HG02763 (cell line): ENCODE results near the gene ALOX5.

Experiments used
- ATAC-seq: cut with Tn5 transposase; IDR thresholded peaks from one replicate; pipeline ENCODE4 v1.9.1; 2021; ENCODE audit warnings: mild to moderate bottlenecking, moderate library complexity; ENCODE audit not compliant: unreplicated experiment

Gene ALOX5

DNA sequence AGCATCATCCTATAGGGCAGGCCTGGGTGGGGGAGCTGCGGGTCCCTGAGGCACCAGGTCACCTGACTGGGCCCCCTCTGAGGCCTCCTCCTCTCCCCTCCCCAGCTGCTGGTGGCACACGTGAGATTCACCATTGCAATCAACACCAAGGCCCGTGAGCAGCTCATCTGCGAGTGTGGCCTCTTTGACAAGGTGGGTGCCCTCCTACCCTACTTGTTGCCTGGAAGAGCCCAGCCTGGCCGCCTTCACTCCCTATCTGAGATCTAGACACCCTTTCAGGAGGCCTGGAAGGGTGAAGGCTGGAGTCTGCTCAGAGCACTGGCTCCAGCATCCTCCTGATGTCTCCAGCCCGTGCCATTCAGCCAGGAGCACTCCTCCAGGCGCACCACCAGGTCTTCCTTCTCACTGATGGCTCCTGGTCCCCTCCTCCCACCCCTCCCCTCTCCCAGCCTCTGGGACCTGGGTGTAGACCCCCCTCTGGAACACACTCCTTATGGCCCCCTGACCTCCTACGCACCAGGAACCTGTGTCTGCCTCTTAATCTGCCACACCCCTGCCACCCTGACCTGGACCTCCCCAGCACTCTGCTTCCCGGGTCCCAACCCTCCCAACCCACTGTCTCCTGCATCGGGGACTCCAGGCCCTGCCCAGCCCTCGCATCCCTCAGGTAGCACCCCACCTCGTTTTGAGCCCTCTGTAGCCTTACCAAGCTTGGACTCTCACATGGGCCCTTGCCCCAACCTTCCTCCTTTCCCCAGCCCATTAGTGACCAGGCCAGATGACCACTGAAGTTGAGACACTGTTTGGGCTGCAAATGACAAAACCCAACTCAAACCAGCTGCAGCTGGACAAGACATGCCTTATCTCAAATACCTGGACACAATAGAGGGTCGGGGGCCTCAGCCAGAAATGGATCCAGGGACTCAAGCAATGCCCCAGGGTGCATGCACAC lies 67.5 kb downstream of the ALOX5 start:
- ATAC-seq = no peak

DNA sequence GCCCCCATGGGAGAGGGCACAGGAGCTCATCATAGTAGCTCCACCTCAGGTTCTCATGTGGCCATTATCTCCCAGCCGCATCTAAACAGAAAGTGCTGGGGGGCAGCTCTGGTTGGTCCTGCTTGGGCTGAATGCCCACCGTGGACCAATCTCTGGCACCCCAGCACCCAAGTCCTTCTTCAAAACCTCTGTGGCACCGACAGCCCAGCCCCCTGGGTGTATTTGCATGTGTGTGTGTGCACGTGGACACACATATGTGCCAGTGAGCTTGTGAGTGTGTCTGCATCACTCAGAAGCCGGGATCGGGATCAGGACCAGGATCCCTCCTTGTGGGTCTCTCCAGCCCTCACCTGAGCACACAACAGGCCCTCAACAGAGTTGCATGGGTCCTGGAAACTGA lies 68.2 kb downstream of the ALOX5 start:
- ATAC-seq = no peak

DNA sequence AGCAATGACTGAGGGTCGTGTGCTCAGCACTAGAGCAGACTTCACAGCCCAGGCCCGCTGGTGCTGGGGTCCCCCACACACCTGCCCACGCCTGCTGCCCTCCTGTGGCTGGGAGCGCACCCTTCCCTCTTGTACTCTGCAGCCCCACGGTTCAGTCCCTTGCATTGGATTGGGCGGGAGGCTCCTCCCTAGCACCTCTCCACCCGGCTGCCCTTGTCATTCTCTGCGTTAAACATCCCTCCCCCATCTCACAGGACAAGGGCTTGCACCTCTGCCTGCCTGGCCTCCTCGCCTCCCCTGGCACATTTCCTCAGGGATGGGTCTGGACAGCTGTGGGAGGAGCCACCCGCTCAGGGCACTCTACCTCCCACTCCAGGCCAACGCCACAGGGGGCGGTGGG lies 68.6 kb downstream of the ALOX5 start:
- no peak for ATAC-seq

DNA sequence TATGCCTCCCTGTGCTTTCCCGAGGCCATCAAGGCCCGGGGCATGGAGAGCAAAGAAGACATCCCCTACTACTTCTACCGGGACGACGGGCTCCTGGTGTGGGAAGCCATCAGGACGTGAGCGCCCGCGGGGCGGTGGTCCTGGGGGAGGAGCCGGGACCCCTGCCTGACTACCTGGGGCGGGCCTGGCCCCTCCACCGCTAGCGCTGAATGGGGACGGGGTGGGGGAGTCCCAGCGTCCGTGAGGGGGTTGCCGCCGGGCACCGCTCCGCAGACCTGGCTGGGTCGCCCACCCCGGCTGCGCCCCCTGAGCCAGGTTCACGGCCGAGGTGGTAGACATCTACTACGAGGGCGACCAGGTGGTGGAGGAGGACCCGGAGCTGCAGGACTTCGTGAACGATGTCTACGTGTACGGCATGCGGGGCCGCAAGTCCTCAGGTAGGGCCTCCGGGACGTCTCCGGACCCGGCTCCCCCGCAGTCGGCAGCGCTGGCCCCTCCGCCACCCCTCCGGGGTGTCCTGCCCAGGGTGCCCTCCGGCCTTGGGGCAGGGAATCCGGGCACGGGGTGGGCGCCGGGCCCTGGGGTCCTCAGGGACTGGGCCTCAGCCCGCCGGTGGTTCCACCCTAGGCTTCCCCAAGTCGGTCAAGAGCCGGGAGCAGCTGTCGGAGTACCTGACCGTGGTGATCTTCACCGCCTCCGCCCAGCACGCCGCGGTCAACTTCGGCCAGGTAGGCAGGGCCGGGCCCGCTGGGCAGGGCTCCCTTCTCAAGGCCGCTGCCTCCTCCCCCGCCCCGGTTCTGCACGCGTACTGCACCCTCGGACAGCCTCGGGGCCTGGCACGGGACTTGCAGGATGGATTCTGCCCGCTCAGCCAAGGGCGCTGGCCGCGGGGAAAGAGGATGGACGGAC lies 69.3 kb downstream of the ALOX5 start:
- no peak for ATAC-seq

DNA sequence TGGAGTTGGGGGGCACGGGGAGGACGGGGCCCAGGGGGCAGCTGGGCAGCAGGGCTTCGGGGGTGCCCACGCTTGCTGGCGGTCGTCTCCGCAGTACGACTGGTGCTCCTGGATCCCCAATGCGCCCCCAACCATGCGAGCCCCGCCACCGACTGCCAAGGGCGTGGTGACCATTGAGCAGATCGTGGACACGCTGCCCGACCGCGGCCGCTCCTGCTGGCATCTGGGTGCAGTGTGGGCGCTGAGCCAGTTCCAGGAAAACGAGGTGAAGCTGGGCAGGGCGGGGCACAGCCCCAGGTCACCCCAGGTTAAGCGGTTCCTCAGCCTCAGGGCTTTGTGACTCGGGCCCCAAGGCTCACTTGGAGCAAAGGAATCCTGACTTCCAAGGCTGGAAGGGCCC lies 70.0 kb downstream of the ALOX5 start:
- ATAC-seq = no peak

DNA sequence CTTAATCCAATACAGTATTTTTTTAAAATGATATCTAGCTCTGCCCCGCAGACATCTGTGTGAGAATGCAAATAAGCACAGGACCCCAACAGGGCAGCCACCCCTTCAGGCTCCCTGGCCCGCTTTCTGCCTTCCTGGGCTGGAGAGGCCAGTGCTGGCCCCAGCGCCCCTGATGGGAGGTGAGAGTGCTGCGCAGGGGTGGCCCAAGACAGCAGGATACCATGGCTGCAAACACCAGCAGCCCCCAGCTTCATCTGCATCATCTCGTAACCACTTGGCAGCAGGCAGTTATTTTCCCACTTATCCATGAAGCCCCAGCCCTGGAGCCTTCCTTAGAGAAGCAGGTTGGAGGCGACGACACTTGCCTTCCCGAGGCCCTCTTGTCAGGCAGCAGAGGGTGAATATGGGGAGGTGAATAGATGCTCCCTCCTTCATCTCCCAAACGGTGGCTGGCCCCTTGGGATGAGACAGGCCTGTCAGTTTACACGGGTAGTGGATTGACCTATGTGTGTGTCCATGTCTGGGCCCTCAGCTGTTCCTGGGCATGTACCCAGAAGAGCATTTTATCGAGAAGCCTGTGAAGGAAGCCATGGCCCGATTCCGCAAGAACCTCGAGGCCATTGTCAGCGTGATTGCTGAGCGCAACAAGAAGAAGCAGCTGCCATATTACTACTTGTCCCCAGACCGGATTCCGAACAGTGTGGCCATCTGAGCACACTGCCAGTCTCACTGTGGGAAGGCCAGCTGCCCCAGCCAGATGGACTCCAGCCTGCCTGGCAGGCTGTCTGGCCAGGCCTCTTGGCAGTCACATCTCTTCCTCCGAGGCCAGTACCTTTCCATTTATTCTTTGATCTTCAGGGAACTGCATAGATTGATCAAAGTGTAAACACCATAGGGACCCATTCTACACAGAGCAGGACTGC lies 71.2 kb downstream of the ALOX5 start:
- ATAC-seq = no peak

DNA sequence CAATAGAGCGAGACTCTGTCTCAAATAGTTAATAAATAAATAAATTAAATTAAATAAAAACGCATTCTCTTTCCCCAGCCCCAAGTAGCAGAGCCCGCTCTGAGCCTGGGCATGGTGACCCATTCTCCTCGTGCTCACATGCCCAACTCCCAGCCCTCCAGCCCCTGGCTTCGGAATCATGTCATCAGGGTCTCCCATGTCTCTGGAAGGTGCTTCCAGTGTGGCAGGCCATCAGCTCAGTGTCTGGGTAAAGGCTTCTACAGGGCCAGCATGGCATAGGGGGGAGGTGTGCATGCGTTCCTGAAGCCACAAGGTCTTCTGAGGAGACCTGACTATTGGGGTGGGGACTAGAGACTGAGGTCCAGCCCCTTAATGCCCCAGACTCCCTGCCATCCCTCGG lies 72.8 kb downstream of the ALOX5 start:
- ATAC-seq = no peak

DNA sequence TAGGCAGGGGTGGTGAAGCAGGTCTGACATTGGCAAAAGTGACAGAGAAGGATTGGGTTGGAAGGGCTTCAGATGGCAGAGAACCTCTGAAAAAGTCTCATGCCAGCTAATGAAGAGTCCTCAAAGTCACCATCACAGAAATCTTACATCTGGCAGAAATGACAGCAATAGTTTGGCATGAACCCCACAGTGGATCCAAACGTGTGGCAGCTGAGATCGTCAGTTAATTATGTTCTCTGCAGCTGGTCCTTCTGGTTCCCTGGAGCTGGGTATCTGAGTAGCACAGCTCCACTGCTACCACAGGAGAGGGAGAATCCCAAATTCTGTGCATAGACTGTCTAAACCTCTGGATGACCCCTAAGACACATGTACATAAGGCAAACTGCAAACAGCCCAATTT lies 73.4 kb downstream of the ALOX5 start:
- no peak for ATAC-seq

DNA sequence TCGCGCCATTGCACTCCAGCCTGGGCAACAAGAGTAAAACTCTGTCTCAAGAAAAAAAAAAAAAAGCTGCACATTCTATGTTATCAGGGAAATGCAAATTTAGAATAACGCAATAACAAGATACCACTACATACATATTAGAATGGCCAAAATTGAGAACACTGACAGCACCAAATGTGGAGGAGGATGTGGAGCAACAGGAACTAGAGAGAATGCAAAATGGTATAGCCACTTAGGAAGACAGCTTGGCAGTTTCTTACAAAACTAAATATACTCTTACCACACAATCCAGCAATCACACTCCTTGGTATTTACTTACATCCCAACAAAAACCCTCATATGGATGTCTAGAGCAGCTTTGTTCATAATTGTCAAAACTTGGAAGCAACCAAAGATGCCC lies 76.8 kb downstream of the ALOX5 start:
- no peak for ATAC-seq

DNA sequence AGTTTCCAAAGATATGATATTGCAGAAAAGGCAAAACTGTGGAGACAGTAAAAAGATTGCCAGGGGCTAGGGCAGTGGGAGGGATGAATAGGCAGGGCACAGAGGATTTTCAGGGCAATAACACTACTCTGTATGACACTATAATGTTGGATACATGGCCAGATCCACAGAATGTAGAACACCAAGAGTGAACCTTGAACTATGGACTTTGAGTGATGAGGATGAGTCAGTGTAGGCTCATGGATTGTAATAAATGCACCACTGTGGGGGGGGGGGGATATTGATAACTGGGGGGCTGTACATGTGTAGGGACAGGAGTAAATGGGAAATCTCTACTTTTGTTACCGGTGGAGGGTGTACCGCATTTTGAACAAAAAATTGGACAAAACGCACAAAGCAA lies 77.4 kb downstream of the ALOX5 start:
- ATAC-seq = no peak

DNA sequence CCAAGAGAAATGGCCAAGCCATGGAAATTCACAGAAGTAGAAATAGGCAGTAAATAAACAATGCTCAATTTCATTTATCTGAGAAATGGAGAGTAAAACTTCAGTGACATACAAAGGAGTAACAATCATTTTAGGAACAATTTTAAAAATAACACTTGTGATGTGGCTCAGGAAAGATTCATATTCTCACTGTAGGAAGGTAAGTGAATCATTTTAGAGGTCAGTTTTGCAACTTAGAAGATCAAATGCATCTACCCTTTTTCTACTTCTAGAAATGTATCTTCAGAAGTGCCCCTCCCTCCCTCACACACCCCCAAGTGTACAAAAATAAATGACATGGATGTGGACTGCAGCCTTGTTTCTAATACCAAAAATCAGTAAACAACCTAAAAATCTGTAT lies 78.3 kb downstream of the ALOX5 start:
- no peak for ATAC-seq

DNA sequence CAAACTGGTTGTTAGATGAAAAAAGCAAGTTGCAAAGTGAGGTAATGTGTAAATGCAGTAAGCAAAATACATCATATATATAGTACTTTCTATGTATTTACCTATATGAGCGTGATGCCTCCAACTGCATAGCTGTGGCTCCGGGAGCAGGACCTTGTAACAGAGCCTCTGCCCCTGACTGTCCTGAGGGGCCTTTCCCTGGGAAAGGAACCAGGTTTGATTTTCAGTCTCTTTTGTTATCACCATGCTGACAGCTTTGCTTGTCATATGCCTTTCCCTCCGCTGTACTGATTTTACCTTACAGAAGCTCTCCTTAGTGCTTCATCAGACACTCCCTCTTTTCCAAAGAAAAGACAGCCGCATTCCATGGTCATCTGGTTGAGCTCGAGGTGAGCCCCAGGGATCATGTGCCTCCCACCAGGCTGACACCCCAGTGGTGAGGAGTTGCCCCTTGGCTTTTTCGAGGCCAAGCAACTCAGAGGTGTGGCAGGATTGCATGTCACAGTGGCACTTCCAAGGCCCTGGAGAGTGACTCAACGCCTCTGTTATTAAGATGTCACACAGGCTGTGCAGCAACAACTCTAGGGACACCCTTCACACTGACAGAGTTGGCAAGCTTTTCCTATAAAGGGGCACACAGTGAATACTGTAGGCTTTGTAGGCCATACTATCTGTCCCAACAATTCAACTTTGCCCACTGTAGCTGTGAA lies 78.9 kb downstream of the ALOX5 start:
- no peak for ATAC-seq

DNA sequence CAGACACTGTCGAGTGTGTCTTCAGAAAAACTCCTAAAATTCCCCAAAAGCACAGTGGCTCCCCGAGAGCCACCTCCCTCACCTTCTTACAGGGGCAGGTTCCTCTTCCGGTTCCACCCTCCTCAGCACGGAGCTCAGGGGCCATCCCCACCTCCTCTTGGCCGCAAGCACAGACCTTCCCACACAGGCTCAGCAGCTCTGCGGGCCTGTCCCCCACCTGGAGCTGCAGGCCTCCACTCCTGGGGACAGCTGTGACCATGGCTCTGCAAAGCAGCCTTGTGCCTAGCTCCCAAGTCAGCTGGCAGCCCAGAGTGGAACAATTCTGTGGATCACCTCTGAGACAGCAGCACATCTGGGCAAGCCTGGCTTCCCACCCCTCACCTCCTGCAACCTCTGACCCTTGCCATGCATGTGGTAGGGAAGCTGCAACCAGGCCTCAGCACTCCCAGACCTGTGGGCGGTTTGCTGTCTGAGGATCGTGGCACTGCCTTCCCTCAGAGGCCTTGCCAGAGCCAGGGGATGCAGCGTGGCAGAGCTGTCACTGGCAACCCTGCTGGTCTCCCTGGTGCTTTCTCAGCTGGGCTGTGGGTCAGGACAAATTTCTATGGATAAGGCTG lies 79.7 kb downstream of the ALOX5 start:
- no peak for ATAC-seq

DNA sequence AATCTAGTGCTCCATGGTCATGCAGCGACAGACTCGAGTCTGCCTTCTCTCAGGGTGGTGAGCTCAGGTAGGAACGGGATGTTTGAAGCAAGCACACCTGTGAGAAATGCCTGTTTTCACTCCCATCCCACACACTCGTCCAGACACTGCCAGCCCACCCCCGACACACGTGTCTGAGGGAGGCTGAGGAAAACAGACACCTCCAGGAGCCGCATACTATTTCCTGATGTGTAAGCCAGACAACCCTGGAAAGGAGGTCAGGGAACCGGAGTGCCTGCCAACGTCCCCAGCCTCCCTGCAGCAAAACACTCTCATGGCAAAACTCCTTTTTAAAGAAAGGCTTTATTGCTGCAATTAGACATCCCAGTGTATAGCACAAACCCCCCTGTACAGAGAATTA lies 80.2 kb downstream of the ALOX5 start:
- no peak for ATAC-seq

DNA sequence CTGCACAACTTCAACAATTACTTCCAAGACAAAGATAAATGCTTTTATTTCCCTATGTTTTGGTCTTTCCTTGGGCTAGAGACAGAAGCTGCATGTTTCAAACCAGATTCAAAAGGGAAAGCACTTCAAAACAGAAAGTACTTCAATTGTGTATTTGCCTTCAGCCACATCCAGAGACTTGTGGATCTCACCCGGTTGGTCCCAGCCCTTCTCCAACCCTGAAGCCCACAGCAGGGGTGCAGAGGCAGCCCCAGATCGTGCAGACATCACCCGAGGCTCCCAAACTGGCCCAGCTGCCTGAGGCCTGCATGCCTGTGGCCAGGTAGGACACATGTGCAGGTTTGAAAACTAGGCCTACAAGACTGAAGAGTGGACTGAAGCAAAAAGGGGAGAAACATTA lies 80.8 kb downstream of the ALOX5 start:
- ATAC-seq = no peak

DNA sequence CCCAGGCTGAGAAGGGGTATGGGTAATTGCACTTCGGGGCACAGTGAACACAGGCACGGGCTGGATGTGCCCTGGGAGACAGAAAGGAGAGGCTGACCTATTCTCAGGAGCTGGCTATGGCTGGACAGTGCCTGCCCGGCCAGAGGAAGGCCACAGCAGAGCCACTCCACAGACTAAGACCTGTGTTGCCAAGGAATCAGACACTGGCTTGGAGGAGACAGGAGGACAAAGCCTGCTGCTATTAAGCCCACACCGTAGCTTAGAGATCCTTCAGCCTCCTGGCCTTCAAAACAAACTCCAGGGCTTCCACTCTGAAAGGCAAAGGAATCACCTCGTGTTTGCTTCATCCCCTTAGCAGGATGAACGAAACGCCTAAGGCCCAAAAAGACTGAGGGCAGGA lies 82.2 kb downstream of the ALOX5 start:
- no peak for ATAC-seq

DNA sequence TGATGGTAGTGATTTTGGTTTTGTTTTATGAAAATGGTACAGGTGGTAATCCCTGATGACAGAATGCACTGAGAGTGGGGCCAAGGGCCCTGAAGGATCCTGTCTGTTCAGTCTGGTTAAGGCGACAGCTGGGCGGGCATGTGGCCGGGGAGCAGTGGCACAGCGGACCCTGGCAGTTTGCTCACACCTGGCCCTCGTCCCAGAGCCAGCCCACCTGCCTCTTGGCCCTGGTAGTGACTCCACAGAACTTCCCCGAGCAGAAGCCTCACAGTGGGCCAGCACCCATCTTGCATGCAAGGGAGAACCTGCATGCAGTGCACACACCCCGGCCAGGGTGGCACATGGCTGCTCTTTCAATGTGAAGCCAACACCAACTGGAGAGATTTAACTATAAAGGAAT lies 82.8 kb downstream of the ALOX5 start:
- ATAC-seq = no peak

DNA sequence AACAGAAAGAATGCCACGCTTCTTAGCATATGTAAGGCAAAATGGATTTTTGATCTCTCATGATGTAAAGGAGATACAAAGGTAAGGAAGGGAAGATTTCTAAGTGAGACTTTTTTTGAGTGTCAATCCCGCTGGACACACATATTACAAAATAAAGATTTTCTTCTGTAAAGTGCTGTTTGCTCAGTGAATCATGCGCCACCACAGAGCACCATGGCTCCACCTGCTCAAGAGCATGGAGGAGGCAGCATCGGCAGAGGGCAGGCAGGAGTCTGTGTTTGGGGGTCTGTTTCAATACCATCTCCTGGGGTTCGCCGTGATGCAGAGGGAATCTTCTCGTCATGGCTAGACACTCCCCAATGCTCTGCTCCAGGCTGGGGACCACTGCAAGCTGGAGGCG lies 83.5 kb downstream of the ALOX5 start:
- ATAC-seq = no peak

DNA sequence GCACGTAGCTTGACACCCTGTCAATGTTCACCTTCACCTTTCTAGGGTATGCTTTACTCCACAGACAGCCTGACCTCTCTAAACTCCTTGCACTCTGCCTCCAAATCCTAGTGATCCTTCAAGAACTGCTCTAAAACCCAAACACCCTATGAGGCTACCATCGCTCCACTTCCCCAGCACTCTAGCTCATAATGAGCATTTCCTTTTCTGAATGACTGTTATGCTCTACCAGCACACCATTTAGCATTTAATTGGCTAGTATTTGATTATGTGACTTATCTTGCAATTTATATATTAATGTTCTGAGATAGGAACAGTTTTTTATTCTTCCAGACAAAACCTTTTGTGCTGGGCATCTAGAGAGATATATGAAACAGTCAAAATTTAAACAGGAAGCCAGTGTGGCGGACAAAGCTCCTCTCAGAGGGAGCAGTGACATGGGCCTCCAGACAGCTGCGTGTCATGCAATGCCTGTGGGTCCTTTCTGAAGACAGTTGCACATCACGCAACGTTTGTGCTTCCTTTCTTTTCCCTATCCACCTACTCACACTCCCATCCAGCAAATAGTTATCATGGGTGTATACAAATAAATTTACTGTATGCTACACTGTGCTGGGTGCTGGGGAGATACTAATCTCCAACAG lies 86.3 kb downstream of the ALOX5 start:
- peak; percentile 40 for ATAC-seq
